Glutamatergic neuron (in vitro differentiated cells): ENCODE data around the gene GUK1. TPM values are rescaled to one million over a fixed set of nuclear protein-coding genes. Genes with fewer than 3 reads are reported as not detected.

Experiments used
- DNase-seq: peaks from one replicate; pipeline ENCODE4 v3.0.0; 2022
- H3K27ac Mint-ChIP-seq: one replicate; pipeline ENCODE4 v1.8.0; 2020; ENCODE audit warnings: mild to moderate bottlenecking, mixed read lengths, inconsistent platforms; ENCODE audit not compliant: unreplicated experiment
- H3K27me3 Mint-ChIP-seq: one replicate; pipeline ENCODE4 v1.8.0; 2020; ENCODE audit warnings: mild to moderate bottlenecking, moderate library complexity, mixed read lengths, inconsistent platforms; ENCODE audit not compliant: unreplicated experiment
- H3K36me3 Mint-ChIP-seq: one replicate; pipeline ENCODE4 v1.8.0; 2020; ENCODE audit warnings: mild to moderate bottlenecking, mixed read lengths, inconsistent platforms; ENCODE audit not compliant: unreplicated experiment
- H3K4me1 Mint-ChIP-seq: one replicate; pipeline ENCODE4 v1.8.0; 2020; ENCODE audit warnings: mild to moderate bottlenecking, low read depth, mixed read lengths, inconsistent platforms; ENCODE audit not compliant: unreplicated experiment
- H3K4me3 Mint-ChIP-seq: one replicate; pipeline ENCODE4 v1.8.0; 2020; ENCODE audit warnings: mild to moderate bottlenecking, mixed read lengths, inconsistent platforms; ENCODE audit not compliant: unreplicated experiment
- H3K9me3 Mint-ChIP-seq: one replicate; pipeline ENCODE4 v1.8.0; 2020; ENCODE audit warnings: mild to moderate bottlenecking, moderate library complexity, mixed read lengths, inconsistent platforms; ENCODE audit not compliant: unreplicated experiment
- total RNA-seq: library from RNA; stranded (reverse); fragmentation: NEBNext Ultra II Directional; extraction: Animal tissue kit (Norgen Biotek cat#: 25700); gene quantifications from one replicate; pipeline ENCODE4 v1.2.1, GENCODE V29; 2021; ENCODE audit not compliant: unreplicated experiment
- TF ChIP-seq, protein P1 (sequence below): fragments of 200-600 bp; sonication (generic); IDR thresholded peaks from one replicate; pipeline ENCODE4 v1.5.0; 2021; ENCODE audit not compliant: partially characterized antibody, unreplicated experiment

GUK1 gene
- total RNA-seq, 1 donor from 2014 or later, result 128 TPM

DNA sequence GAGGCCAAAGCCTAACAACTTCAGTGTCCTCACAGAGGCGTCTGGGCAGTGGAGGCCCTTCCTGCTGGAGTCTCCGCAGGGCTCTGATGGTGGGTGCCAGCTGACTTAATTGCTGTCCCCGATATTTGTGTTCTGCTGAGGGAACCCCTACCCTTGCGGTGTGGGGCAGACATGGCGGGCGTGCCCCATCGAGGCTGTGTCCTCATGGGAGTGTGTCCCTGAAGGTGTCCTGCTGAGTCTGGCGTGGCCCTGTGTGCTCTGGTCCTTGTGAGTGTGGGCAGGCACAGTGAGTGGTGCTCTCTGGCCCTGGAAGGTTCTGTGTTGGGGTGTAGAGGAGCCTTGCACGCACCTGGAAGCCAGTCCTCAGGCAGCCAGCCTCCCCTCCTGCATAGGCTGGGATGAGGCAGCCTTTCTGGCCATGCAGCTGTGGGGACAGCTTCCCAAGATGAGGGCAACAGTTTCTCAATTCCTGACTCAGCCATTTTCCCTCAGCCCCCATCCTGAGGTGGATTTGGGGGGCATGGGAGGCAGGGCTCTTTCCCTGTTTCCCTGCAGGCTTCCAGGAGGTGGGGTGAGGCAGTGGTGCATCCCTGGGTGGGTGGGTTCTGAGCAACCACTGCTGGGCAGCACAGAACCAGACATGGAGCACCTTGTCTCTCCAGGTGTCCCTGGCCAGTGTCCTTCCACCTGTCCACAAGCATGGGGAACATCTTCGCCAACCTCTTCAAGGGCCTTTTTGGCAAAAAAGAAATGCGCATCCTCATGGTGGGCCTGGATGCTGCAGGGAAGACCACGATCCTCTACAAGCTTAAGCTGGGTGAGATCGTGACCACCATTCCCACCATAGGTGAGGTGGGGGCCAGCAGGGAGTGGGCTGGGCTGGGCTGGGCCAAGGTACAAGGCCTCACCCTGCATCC lies 43.4 kb upstream of the GUK1 start:
- no peak for DNase-seq
- H3K4me3 Mint-ChIP-seq, result no peak overlapping the region

DNA sequence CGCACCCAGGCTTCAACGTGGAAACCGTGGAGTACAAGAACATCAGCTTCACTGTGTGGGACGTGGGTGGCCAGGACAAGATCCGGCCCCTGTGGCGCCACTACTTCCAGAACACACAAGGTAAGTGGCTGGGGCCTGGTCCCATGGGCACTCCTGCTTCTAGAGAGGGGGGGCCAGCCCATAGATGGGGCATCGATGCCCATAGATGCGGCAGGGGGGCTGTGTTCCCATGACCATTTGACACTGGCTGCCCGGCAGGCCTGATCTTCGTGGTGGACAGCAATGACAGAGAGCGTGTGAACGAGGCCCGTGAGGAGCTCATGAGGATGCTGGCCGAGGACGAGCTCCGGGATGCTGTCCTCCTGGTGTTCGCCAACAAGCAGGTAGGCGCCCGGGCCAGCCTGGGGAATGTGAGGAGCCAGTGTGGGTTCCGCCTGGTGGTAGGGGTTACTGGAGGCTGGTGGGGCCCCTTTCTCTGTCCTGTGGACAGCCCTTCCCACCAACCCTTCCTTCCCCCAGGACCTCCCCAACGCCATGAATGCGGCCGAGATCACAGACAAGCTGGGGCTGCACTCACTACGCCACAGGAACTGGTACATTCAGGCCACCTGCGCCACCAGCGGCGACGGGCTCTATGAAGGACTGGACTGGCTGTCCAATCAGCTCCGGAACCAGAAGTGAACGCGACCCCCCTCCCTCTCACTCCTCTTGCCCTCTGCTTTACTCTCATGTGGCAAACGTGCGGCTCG lies 42.6 kb upstream of the GUK1 start:
- TF ChIP-seq, protein P1, sequence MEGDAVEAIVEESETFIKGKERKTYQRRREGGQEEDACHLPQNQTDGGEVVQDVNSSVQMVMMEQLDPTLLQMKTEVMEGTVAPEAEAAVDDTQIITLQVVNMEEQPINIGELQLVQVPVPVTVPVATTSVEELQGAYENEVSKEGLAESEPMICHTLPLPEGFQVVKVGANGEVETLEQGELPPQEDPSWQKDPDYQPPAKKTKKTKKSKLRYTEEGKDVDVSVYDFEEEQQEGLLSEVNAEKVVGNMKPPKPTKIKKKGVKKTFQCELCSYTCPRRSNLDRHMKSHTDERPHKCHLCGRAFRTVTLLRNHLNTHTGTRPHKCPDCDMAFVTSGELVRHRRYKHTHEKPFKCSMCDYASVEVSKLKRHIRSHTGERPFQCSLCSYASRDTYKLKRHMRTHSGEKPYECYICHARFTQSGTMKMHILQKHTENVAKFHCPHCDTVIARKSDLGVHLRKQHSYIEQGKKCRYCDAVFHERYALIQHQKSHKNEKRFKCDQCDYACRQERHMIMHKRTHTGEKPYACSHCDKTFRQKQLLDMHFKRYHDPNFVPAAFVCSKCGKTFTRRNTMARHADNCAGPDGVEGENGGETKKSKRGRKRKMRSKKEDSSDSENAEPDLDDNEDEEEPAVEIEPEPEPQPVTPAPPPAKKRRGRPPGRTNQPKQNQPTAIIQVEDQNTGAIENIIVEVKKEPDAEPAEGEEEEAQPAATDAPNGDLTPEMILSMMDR, result no peak
- Mint-ChIP-seq H3K9me3 (peaks cover 10% of the 10 kb centered on the region), H3K4me1 (no peaks in the 10 kb centered on the region), H3K36me3 (peaks cover 18% of the 10 kb centered on the region), H3K4me3 (no peak overlapping the region), H3K27ac (no peak overlapping the region), H3K27me3 (peaks cover 5% of the 10 kb centered on the region)
- DNase-seq, result no peak

More for the DNA sequence above, 43.4 kb upstream of the GUK1 start:
- peaks cover 5% of the 10 kb centered on the region for H3K27me3 Mint-ChIP-seq
- no peak overlapping the region for H3K27ac Mint-ChIP-seq
- H3K4me1 Mint-ChIP-seq, result no peaks in the 10 kb centered on the region
- H3K9me3 Mint-ChIP-seq, result peaks cover 10% of the 10 kb centered on the region
- TF ChIP-seq, protein P1, result no peak
- H3K36me3 Mint-ChIP-seq, result peaks cover 18% of the 10 kb centered on the region

DNA sequence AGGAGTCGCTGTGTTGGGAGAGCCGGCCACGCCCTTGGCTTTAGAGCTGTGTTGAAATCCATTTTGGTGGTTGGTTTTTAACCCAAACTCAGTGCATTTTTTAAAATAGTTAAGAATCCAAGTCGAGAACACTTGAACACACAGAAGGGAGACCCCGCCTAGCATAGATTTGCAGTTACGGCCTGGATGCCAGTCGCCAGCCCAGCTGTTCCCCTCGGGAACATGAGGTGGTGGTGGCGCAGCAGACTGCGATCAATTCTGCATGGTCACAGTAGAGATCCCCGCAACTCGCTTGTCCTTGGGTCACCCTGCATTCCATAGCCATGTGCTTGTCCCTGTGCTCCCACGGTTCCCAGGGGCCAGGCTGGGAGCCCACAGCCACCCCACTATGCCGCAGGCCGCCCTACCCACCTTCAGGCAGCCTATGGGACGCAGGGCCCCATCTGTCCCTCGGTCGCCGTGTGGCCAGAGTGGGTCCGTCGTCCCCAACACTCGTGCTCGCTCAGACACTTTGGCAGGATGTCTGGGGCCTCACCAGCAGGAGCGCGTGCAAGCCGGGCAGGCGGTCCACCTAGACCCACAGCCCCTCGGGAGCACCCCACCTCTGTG lies 41.7 kb upstream of the GUK1 start:
- no peak for DNase-seq
- H3K4me1 Mint-ChIP-seq, result no peaks in the 10 kb centered on the region
- H3K27me3 Mint-ChIP-seq, result peaks cover 8% of the 10 kb centered on the region
- no peak overlapping the region for H3K27ac Mint-ChIP-seq
- peaks cover 10% of the 10 kb centered on the region for H3K9me3 Mint-ChIP-seq
- peaks cover 18% of the 10 kb centered on the region for H3K36me3 Mint-ChIP-seq
- TF ChIP-seq, protein P1, result no peak
- H3K4me3 Mint-ChIP-seq, result no peak overlapping the region

DNA sequence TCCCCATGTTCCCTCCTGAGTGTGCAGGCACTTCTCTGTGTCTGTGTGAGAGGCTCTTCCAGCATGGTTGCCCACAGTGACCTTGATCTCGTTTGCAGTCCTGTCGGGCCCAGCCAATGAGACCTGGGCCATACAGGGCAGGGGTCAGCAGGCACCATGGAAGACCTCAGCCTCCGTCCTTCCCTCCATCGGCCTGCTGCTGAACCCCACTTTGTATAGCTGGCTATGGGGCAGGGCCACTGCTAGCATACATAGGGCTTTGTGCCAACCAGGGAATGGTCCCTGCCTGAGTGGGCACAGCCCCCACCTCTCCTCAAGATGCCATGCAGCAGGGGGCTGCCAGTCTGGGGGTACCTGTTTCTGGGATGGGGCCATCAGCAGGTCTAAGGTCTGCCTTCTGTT lies 40.7 kb upstream of the GUK1 start:
- Mint-ChIP-seq H3K27ac (no peak overlapping the region), H3K36me3 (peaks cover 14% of the 10 kb centered on the region), H3K4me3 (no peak overlapping the region), H3K27me3 (peaks cover 10% of the 10 kb centered on the region), H3K9me3 (peaks cover 13% of the 10 kb centered on the region), H3K4me1 (no peaks in the 10 kb centered on the region)
- no peak for DNase-seq
- TF ChIP-seq, protein P1, result no peak
